Spleen (tissue), 11 donors: ENCODE data around the gene JARID2. TPM values are rescaled to one million over a fixed set of nuclear protein-coding genes. Genes with fewer than 3 reads are reported as not detected.

Experiments used
- DNase-seq: peaks from one replicate; pipeline ENCODE4 v3.0.0-alpha.2; 2020
- H3K27ac ChIP-seq, 8 donors: fragments of 200-600 bp; sonication (generic) in 7 of 8; 1 replicate in 4 of 8; 2 replicates in 4 of 8; pipeline versions ENCODE4 v1.5.0 to v1.8.0; 2016 to 2021; ENCODE audit warnings: inconsistent platforms in 4 of 8, mild to moderate bottlenecking in 4 of 8, moderate library complexity in 1 of 8
- H3K27me3 ChIP-seq, 7 donors: fragments of 200-600 bp; sonication (generic) in 6 of 7; replicated peaks in 1 of 7; 1 replicate in 4 of 7; 2 replicates in 3 of 7; pipeline versions ENCODE4 v1.5.0 to v1.8.0; 2016 to 2021; ENCODE audit warnings: inconsistent platforms in 3 of 7, mild to moderate bottlenecking in 1 of 7
- H3K36me3 ChIP-seq, 6 donors: fragments of 200-600 bp; sonication (generic) in 5 of 6; 1 replicate in 4 of 6; 2 replicates in 2 of 6; pipeline versions ENCODE4 v1.5.0 to v1.8.0; 2016 to 2021; ENCODE audit warnings: inconsistent platforms in 2 of 6
- H3K4me1 ChIP-seq, 6 donors: fragments of 200-600 bp; sonication (generic) in 5 of 6; 1 replicate in 3 of 6; 2 replicates in 3 of 6; pipeline versions ENCODE4 v1.5.0 to v1.8.0; 2016 to 2021; ENCODE audit warnings: inconsistent platforms in 3 of 6
- H3K4me3 ChIP-seq, 8 donors: fragments of 200-600 bp; sonication (generic) in 7 of 8; 1 replicate in 4 of 8; 2 replicates in 4 of 8; pipeline versions ENCODE4 v1.5.0 to v1.8.0; 2016 to 2021; ENCODE audit warnings: inconsistent platforms in 4 of 8, mild to moderate bottlenecking in 4 of 8, moderate library complexity in 2 of 8
- H3K9me3 ChIP-seq, 8 donors: fragments of 200-600 bp; sonication (generic) in 7 of 8; 1 replicate in 4 of 8; 2 replicates in 4 of 8; pipeline versions ENCODE4 v1.5.0 to v1.8.0; 2016 to 2021; ENCODE audit warnings: inconsistent platforms in 4 of 8
- POLR2A ChIP-seq, 3 donors: fragments of 450-650 bp; IDR thresholded peaks; one replicate each; pipeline ENCODE4 v1.5.1; 2017; ENCODE audit warnings: antibody characterized with exemption in 3 of 3, mild to moderate bottlenecking in 1 of 3
- POLR2AphosphoS5 ChIP-seq, 3 donors: sonication (generic); formaldehyde crosslinking; IDR thresholded peaks; one replicate each; pipeline ENCODE4 v1.5.1; 2017; ENCODE audit warnings: antibody characterized with exemption in 3 of 3
- WGBS, 5 donors: extraction: QIAGEN DNeasy Blood & Tissue Kit in 3 of 5; methylation state at CpG; one replicate each; pipeline versions ENCODE4 v1.1.5 to v1.1.7; 2013 to 2018; 5-methylcytosine and 5-hydroxymethylcytosine counted together
- intact Hi-C: fragments of 100-400 bp; cut with DNase I; formaldehyde crosslinking; loops from one replicate; pipeline ENCODE4 v1.15.0; 2023; ENCODE audit warnings: low total_unique reads
- polyA plus RNA-seq, 3 donors: library from polyadenylated mRNA; stranded (reverse); fragments of 200-250 nt; gene quantifications; one replicate each; pipeline ENCODE4 v1.2.1, GENCODE V29; 2013
- total RNA-seq, 7 donors: library from RNA; depleted of rRNA in 3 of 7; stranded (reverse); fragments of >200 nt in 3 of 7; fragmentation: NEBNext Ultra II Directional in 4 of 7; extraction: Animal tissue kit (Norgen Biotek cat#: 25700) in 4 of 7; gene quantifications; one replicate each; pipeline versions ENCODE4 v1.1.0 to v1.2.1, GENCODE V29; 2016 to 2021
- TF ChIP-seq, protein P1 (sequence below), 11 experiments: fragments of 200-600 bp in 7 of 11; fragments of 450-650 bp in 4 of 11; sonication (generic) in 4 of 11; IDR thresholded peaks in 8 of 11; conservative IDR thresholded peaks in 3 of 11; 1 replicate in 7 of 11; 2 replicates in 4 of 11; pipeline versions ENCODE4 v1.4.0 to v1.8.0; 2016 to 2021; ENCODE audit warnings: antibody characterized with exemption in 11 of 11, inconsistent platforms in 4 of 11, mild to moderate bottlenecking in 1 of 11
- donor health status: healthy with polysubstance abuse.
- donor health status: DM: no; HTN: no; CAD: no; lungs with moderate emphysema.
- donor health status: DM: no; HTN: no; CAD: no.
- donor health status: Bipolar disorder and iron deficiency.
- donor health status: healthy.
- donor health status: DM: no; HTN: no; CAD: no.
- donor health status: DM: yes; HTN: yes; CAD: no.

The JARID2 gene
- total and polyA plus RNA-seq, 10 donors, result 4.4 to 27.1 (median 20.6) TPM

DNA sequence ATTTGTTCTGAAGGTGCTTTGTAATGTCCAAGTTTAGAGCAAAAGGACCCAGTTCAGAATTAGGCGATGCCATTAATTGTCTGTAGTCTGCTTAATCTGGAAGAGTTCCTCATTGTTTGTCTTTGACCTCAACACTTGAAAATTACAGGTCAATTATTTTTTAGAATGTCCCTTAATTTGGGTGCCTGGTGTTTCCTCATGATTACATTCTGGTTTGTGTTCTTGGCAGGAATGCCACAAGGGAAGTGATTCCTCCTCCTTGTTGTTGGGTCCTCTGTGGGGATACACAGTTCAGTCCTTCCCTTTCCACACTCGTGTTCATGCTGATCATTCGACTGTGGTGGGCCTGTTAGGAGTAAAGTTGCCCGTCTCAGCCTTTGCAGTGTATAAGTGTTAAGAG lies 207.3 kb downstream of the JARID2 start:
- Histone ChIP-seq H3K27ac (peak overlapping the region; percentile 3 to 73 (median 65)), H3K4me3 (no peak overlapping the region)
- WGBS, 5 donors, result 51 to 65% (median 61%) methylated on average over 4 of the region's 4 CpGs

DNA sequence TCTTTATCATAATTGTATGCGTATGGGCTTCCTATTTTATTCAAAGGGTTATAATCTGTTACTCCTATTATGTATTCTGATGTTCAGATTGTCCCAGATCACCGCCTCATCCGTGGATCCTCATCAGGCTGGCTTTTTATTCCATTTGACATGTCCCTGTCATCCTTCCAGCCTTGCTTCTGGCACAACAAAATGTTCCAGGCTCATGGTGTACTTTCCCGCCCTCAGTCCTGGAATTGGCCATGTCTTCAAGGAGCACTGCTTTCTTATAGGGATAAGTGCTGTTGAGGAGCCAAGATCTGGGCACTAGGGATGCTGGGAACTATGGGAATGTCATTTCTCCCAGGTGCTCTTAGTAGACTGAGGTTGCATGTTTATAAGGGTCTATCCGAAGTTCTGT lies 207.8 kb downstream of the JARID2 start:
- Histone ChIP-seq H3K27me3 (no peaks in the 10 kb centered on the region), H3K36me3 (peaks cover 0 to 41% (median 0%) of the 10 kb centered on the region in 6 donors), H3K9me3 (no peaks in the 10 kb centered on the region), H3K27ac (peak overlapping the region in 7 of 8 donors; percentile 3 to 73 (median 67)), H3K4me1 (peaks cover 9 to 96% (median 61%) of the 10 kb centered on the region in 6 donors), H3K4me3 (no peak overlapping the region)
- no peak for DNase-seq
- intact Hi-C loops, result no loop called here
- TF ChIP-seq POLR2AphosphoS5 (IDR thresholded peaks at IDR 0.05) (no peak), POLR2A (IDR thresholded peaks at IDR 0.05) (no peak)
- TF ChIP-seq, protein P1, sequence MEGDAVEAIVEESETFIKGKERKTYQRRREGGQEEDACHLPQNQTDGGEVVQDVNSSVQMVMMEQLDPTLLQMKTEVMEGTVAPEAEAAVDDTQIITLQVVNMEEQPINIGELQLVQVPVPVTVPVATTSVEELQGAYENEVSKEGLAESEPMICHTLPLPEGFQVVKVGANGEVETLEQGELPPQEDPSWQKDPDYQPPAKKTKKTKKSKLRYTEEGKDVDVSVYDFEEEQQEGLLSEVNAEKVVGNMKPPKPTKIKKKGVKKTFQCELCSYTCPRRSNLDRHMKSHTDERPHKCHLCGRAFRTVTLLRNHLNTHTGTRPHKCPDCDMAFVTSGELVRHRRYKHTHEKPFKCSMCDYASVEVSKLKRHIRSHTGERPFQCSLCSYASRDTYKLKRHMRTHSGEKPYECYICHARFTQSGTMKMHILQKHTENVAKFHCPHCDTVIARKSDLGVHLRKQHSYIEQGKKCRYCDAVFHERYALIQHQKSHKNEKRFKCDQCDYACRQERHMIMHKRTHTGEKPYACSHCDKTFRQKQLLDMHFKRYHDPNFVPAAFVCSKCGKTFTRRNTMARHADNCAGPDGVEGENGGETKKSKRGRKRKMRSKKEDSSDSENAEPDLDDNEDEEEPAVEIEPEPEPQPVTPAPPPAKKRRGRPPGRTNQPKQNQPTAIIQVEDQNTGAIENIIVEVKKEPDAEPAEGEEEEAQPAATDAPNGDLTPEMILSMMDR (IDR thresholded peaks at IDR 0.05 in 8 of 11, conservative IDR thresholded peaks at IDR 0.05 in 3 of 11), result no peak
- 86 to 92% (median 88%) methylated on average over 5 of the region's 5 CpGs for WGBS, 5 donors

More for the DNA sequence above, 207.3 kb downstream of the JARID2 start:
- no peaks in the 10 kb centered on the region for H3K27me3 ChIP-seq
- H3K9me3 ChIP-seq, result no peaks in the 10 kb centered on the region
- H3K4me1 ChIP-seq, result peaks cover 6 to 96% (median 61%) of the 10 kb centered on the region in 6 donors
- DNase-seq, result no peak
- intact Hi-C loops, result no loop called here
- peaks cover 0 to 41% (median 0%) of the 10 kb centered on the region in 6 donors for H3K36me3 ChIP-seq
- TF ChIP-seq POLR2AphosphoS5 (IDR thresholded peaks at IDR 0.05) (peak in 1 of 3 donors; percentile 64), POLR2A (IDR thresholded peaks at IDR 0.05) (no peak)

DNA sequence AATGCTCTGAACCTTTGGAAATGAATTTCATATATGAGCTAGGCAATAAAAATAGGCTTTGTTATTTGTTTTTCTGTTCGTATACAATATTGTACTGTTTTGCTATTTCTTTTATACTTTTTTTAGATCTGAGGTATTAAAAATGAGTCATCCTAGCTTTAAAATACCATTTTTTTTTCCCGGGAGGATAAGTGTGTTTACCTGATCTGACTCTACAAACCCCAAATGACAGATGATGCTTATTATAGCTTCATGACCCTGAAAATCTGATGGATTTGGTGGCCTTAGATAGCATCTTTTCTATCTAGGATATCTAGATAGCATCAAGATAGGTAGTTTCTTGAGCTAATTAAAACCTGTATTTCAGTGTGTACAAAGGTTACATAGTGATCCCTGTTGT lies 210.6 kb downstream of the JARID2 start:
- Histone ChIP-seq H3K9me3 (no peaks in the 10 kb centered on the region), H3K27me3 (no peaks in the 10 kb centered on the region), H3K36me3 (peaks cover 0 to 41% (median 0%) of the 10 kb centered on the region in 6 donors), H3K4me1 (peaks cover 14 to 96% (median 70%) of the 10 kb centered on the region in 6 donors), H3K27ac (no peak overlapping the region), H3K4me3 (no peak overlapping the region)
- TF ChIP-seq, protein P1 (IDR thresholded peaks at IDR 0.05 in 8 of 11, conservative IDR thresholded peaks at IDR 0.05 in 3 of 11), result no peak
- TF ChIP-seq POLR2A (IDR thresholded peaks at IDR 0.05) (no peak), POLR2AphosphoS5 (IDR thresholded peaks at IDR 0.05) (no peak)
- WGBS, 5 donors, result 57 to 78% (median 70%) methylated on average over 2 of the region's 2 CpGs
- intact Hi-C loops, result no loop called here
- no peak for DNase-seq

DNA sequence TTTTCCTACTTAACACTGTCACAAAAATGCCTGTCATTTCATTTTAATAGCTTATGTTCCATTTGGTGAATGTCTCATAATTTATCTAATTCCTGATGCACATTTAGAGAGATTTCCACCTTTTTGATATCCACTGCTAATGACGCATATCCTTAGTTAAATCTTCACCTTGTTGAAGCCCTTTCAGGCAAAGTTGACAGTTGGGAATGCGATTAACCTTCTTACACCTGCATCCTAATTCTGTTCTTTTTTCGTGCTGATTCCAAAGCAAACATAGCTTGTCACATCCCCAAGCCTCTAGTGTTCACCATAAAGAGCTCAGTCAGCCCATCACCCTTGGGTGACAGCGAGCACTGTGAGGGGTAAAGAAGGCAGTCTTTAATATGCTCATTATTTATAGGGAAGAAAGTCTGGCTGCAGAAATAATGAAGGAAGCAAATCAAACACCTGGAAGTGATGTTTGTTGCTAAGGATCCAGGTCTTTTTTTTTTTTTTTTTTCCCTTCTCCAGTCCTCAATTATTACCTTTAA lies 211.3 kb downstream of the JARID2 start:
- peaks cover 0 to 37% (median 0%) of the 10 kb centered on the region in 6 donors for H3K36me3 ChIP-seq
- no peak overlapping the region for H3K4me3 ChIP-seq
- 77 to 90% (median 83%) methylated on average over 4 of the region's 4 CpGs for WGBS, 5 donors
- DNase-seq, result no peak
- no peaks in the 10 kb centered on the region for H3K27me3 ChIP-seq
- no peak overlapping the region for H3K27ac ChIP-seq
- H3K9me3 ChIP-seq, result no peaks in the 10 kb centered on the region
- peaks cover 14 to 96% (median 66%) of the 10 kb centered on the region in 6 donors for H3K4me1 ChIP-seq
- no peak for TF ChIP-seq POLR2AphosphoS5 (IDR thresholded peaks at IDR 0.05)
- TF ChIP-seq POLR2A (IDR thresholded peaks at IDR 0.05), result no peak
- TF ChIP-seq, protein P1 (IDR thresholded peaks at IDR 0.05 in 8 of 11, conservative IDR thresholded peaks at IDR 0.05 in 3 of 11), result no peak
- intact Hi-C loops, result no loop called here
